Suprapubic skin (tissue), 4 donors: Measurements from ENCODE around the gene KAZN. TPM values are rescaled to one million over a fixed set of nuclear protein-coding genes. Genes with fewer than 3 reads are reported as not detected.

Experiments
- DNase-seq, 2 donors: peaks; one replicate each; pipeline ENCODE4 v3.0.0-alpha.2; 2019; ENCODE audit warnings: low spot score in 2 of 2
- H3K27ac ChIP-seq: fragments of 200-600 bp; sonication (generic); one replicate; pipeline ENCODE4 v1.5.1; 2019
- H3K27me3 ChIP-seq: fragments of 200-600 bp; sonication (generic); one replicate; pipeline ENCODE4 v1.5.1; 2019
- H3K36me3 ChIP-seq: fragments of 200-600 bp; sonication (generic); one replicate; pipeline ENCODE4 v1.5.1; 2019
- H3K4me1 ChIP-seq: fragments of 200-600 bp; sonication (generic); one replicate; pipeline ENCODE4 v1.5.1; 2019
- H3K4me3 ChIP-seq: fragments of 200-600 bp; sonication (generic); one replicate; pipeline ENCODE4 v1.5.1; 2019; ENCODE audit warnings: mild to moderate bottlenecking
- H3K9me3 ChIP-seq: fragments of 200-600 bp; sonication (generic); one replicate; pipeline ENCODE4 v1.5.1; 2019
- CTCF ChIP-seq, 2 donors: fragments of 200-600 bp in 1 of 2; fragments of 450-650 bp in 1 of 2; sonication (generic) in 1 of 2; IDR thresholded peaks; one replicate each; pipeline ENCODE4 v1.5.1; 2016 to 2019; ENCODE audit warnings: antibody characterized with exemption in 2 of 2, mild to moderate bottlenecking in 1 of 2, moderate library complexity in 1 of 2
- EP300 ChIP-seq: sonication (generic); formaldehyde crosslinking; IDR thresholded peaks from one replicate; pipeline ENCODE4 v1.6.1; 2017; ENCODE audit warnings: antibody characterized with exemption
- POLR2A ChIP-seq, 2 donors: fragments of 450-650 bp; IDR thresholded peaks; one replicate each; pipeline ENCODE4 v1.6.1; 2017; ENCODE audit warnings: antibody characterized with exemption in 2 of 2, mild to moderate bottlenecking in 2 of 2, moderate library complexity in 2 of 2
- POLR2AphosphoS5 ChIP-seq, 3 donors: sonication (generic); formaldehyde crosslinking; IDR thresholded peaks; one replicate each; pipeline ENCODE4 v1.6.1; 2017; ENCODE audit warnings: antibody characterized with exemption in 3 of 3
- WGBS: methylation state at CpG from one replicate; pipeline ENCODE4 v1.1.5; 2018; 5-methylcytosine and 5-hydroxymethylcytosine counted together
- total RNA-seq, 4 donors: library from RNA; depleted of rRNA; stranded (reverse); fragments of >200 nt; gene quantifications; one replicate each; pipeline ENCODE4 v1.1.0, GENCODE V29; 2016

Gene KAZN
- total RNA-seq, 4 donors from 2014 or later, result 29.2 to 37.5 (median 31.7) TPM

GRCh38 chr1:15146971-15147376, 548.5 kb downstream of the KAZN start:
- TF ChIP-seq EP300 (no peak), POLR2A (IDR thresholded peaks at IDR 0.05) (no peak), POLR2AphosphoS5 (IDR thresholded peaks at IDR 0.05) (no peak), CTCF (IDR thresholded peaks at IDR 0.05) (no peak)
- no peak for DNase-seq
- 70% methylated on average over 4 of the region's 4 CpGs for WGBS
- H3K27me3 ChIP-seq, result no peaks in the 10 kb centered on the region
- H3K36me3 ChIP-seq, result no peaks in the 10 kb centered on the region
- no peak overlapping the region for H3K4me3 ChIP-seq
- no peaks in the 10 kb centered on the region for H3K9me3 ChIP-seq
- H3K27ac ChIP-seq, result no peak overlapping the region
- H3K4me1 ChIP-seq, result peaks cover 14% of the 10 kb centered on the region

GRCh38 chr1:15148004-15148403, 549.5 kb downstream of the KAZN start:
- no peaks in the 10 kb centered on the region for H3K27me3 ChIP-seq
- H3K4me1 ChIP-seq, result peaks cover 22% of the 10 kb centered on the region
- TF ChIP-seq POLR2A (IDR thresholded peaks at IDR 0.05) (no peak), POLR2AphosphoS5 (IDR thresholded peaks at IDR 0.05) (no peak), CTCF (IDR thresholded peaks at IDR 0.05) (no peak), EP300 (no peak)
- no peak overlapping the region for H3K4me3 ChIP-seq
- H3K36me3 ChIP-seq, result no peaks in the 10 kb centered on the region
- WGBS, result 87% methylated on average over 6 of the region's 6 CpGs
- no peak overlapping the region for H3K27ac ChIP-seq
- no peaks in the 10 kb centered on the region for H3K9me3 ChIP-seq
- no peak for DNase-seq

- TF ChIP-seq CTCF (IDR thresholded peaks at IDR 0.05) (no peak), EP300 (no peak)
- Histone ChIP-seq H3K4me3 (no peak overlapping the region), H3K4me1 (peaks cover 27% of the 10 kb centered on the region), H3K27me3 (no peaks in the 10 kb centered on the region), H3K27ac (no peak overlapping the region), H3K36me3 (no peaks in the 10 kb centered on the region), H3K9me3 (no peaks in the 10 kb centered on the region)
- 76% methylated on average over 7 of the region's 9 CpGs for WGBS
- no peak for DNase-seq
These were observed 550.0 kb downstream of the KAZN start for GRCh38 chr1:15148475-15148874.

- Histone ChIP-seq H3K27me3 (no peaks in the 10 kb centered on the region), H3K4me3 (no peak overlapping the region), H3K36me3 (no peaks in the 10 kb centered on the region), H3K27ac (no peak overlapping the region), H3K9me3 (no peaks in the 10 kb centered on the region), H3K4me1 (peaks cover 32% of the 10 kb centered on the region)
- no peak for DNase-seq
- TF ChIP-seq POLR2AphosphoS5 (IDR thresholded peaks at IDR 0.05) (no peak), CTCF (IDR thresholded peaks at IDR 0.05) (no peak), EP300 (no peak), POLR2A (IDR thresholded peaks at IDR 0.05) (no peak)
- WGBS, result 0% methylated on average over 1 of the region's 1 CpG
These were observed 550.5 kb downstream of the KAZN start for GRCh38 chr1:15148941-15149340.

- WGBS, result 89% methylated on average over 3 of the region's 3 CpGs
- Histone ChIP-seq H3K27me3 (no peaks in the 10 kb centered on the region), H3K27ac (no peak overlapping the region)
These were observed 551.9 kb downstream of the KAZN start for GRCh38 chr1:15150376-15150775.

More at GRCh38 chr1:15150376-15150775, 551.9 kb downstream of the KAZN start:
- no peaks in the 10 kb centered on the region for H3K36me3 ChIP-seq
- TF ChIP-seq EP300, result no peak
- no peak for TF ChIP-seq CTCF (IDR thresholded peaks at IDR 0.05)
- TF ChIP-seq POLR2A (IDR thresholded peaks at IDR 0.05), result no peak
- no peak for TF ChIP-seq POLR2AphosphoS5 (IDR thresholded peaks at IDR 0.05)
- DNase-seq, result no peak
- H3K9me3 ChIP-seq, result no peaks in the 10 kb centered on the region
- H3K4me1 ChIP-seq, result peaks cover 46% of the 10 kb centered on the region
- no peak overlapping the region for H3K4me3 ChIP-seq
